ENCODE data around the gene TMEM80.
"Not testable (repeated sequence)": the region's sequence is repeated elsewhere in the genome, so short reads cannot be mapped to it uniquely, and the experiment has no call there.

Gene TMEM80

DNA sequence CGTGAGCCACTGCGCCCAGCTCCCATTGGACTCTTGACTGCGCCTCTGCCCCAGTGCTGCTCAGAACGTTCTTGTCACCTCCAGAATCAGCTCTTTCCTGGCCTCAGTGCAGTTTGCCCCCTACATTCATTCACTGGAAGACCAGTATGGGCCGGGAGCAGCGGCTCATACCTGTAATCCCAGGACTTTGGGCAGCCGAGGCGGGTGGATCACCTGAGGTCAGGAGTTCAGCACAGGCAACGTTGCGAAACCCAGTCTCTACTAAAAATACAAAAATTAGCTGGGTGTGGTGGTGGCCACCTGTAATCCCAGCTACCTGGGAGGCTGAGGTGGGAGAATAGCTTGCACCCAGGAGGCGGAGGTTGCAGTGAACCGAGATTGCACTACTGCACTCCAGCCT, 41.2 kb upstream of the TMEM80 start:
- H3K27me3 ChIP-seq (ENCODE audit: insufficient read depth, low read length, poor library complexity); H4K5ac ChIP-seq (ENCODE audit: low read length); H2BK15ac ChIP-seq (replicated peaks; ENCODE audit: low read depth); H3K56ac ChIP-seq (ENCODE audit: low read length); H4K8ac ChIP-seq (ENCODE audit: low read depth, low read length); H3K4me3 ChIP-seq (ENCODE audit: low read length); H2AK5ac ChIP-seq (ENCODE audit: low read length); H3K18ac ChIP-seq (ENCODE audit: low read length); DNase-seq; H3K4me1 ChIP-seq (ENCODE audit: control insufficient read depth, low read depth, low read length); H2BK120ac ChIP-seq (ENCODE audit: low read depth, low read length); H3K23ac ChIP-seq (ENCODE audit: low read length); H3K36me3 ChIP-seq (ENCODE audit: control insufficient read depth, insufficient read depth, low read length); H2BK5ac ChIP-seq (ENCODE audit: low read length); H3K79me1 ChIP-seq (ENCODE audit: low read length); H3K79me2 ChIP-seq (ENCODE audit: control insufficient read depth, insufficient read depth, low read length); H3K27ac ChIP-seq (ENCODE audit: low read depth, low read length); H3K9ac ChIP-seq (ENCODE audit: low read length); H3K4ac ChIP-seq (ENCODE audit: low read depth, low read length); H3K4me2 ChIP-seq (ENCODE audit: low read length): not testable (repeated sequence)
- WGBS (ENCODE audit: extremely low coverage, insufficient coverage, low lambda C conversion rate) = no CpG with 5 or more reads among the region's 12 CpGs

DNA sequence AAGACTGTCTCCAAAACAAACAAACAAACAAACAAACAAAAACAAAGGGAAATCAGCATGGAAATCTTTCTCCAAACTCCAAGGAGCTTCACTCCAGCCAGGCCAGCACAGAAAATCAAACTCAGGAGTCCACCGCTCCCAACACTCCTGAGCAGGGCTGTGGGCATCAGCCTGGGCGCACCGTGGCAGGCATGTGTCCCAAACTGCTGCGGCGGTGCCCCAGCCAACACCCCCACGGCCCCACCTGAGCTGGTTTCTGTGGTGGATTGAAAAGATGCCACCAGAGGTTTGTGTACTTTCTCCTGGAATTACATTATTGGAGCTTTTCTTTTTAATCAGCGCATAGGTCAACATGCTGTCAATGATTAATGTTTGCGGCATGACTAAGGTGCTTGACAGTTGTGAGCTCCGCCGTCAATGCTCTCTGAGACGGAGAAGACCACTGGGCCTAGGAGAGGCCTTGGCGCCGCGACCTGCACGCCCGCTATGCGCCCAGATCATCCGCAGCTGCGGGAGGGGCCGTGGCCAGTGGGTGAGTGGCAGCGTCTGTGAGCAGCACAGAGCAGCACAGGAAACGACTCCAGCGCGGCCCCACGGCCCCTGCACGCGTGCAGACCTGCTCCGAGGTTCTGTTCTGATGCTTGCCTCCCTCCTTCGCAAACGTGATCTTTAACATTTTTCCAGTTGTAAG, 40.4 kb upstream of the TMEM80 start:
- no peak overlapping the region for H3K9ac ChIP-seq (ENCODE audit: low read length)
- no peak for DNase-seq
- H3K23ac ChIP-seq (ENCODE audit: low read length) = no peak overlapping the region
- no peak overlapping the region for H3K4ac ChIP-seq (ENCODE audit: low read depth, low read length)
- no peaks in the 10 kb centered on the region for H3K79me1 ChIP-seq (ENCODE audit: low read length)
- no peak overlapping the region for H3K27ac ChIP-seq (ENCODE audit: low read depth, low read length)
- H4K5ac ChIP-seq (ENCODE audit: low read length) = no peak overlapping the region
- H2BK15ac ChIP-seq (replicated peaks; ENCODE audit: low read depth) = no peak overlapping the region
- no peak overlapping the region for H2BK5ac ChIP-seq (ENCODE audit: low read length)
- H3K56ac ChIP-seq (ENCODE audit: low read length) = no peak overlapping the region
- no peaks in the 10 kb centered on the region for H3K79me2 ChIP-seq (ENCODE audit: control insufficient read depth, insufficient read depth, low read length)
- no peaks in the 10 kb centered on the region for H3K27me3 ChIP-seq (ENCODE audit: insufficient read depth, low read length, poor library complexity)
- no peak overlapping the region for H3K4me2 ChIP-seq (ENCODE audit: low read length)
- H3K36me3 ChIP-seq (ENCODE audit: control insufficient read depth, insufficient read depth, low read length) = no peaks in the 10 kb centered on the region
- WGBS (ENCODE audit: extremely low coverage, insufficient coverage, low lambda C conversion rate) = no CpG with 5 or more reads among the region's 30 CpGs
- no peak overlapping the region for H4K8ac ChIP-seq (ENCODE audit: low read depth, low read length)
- H3K18ac ChIP-seq (ENCODE audit: low read length) = no peak overlapping the region
- no peak overlapping the region for H3K4me3 ChIP-seq (ENCODE audit: low read length)
- H2BK120ac ChIP-seq (ENCODE audit: low read depth, low read length) = no peak overlapping the region
- no peaks in the 10 kb centered on the region for H3K4me1 ChIP-seq (ENCODE audit: control insufficient read depth, low read depth, low read length)
- H2AK5ac ChIP-seq (ENCODE audit: low read length) = no peak overlapping the region

- no peak overlapping the region for H3K4ac ChIP-seq (ENCODE audit: low read depth, low read length)
- no peak overlapping the region for H3K9ac ChIP-seq (ENCODE audit: low read length)
- no peak overlapping the region for H3K4me3 ChIP-seq (ENCODE audit: low read length)
- H3K4me1 ChIP-seq (ENCODE audit: control insufficient read depth, low read depth, low read length) = no peaks in the 10 kb centered on the region
- no peak overlapping the region for H3K18ac ChIP-seq (ENCODE audit: low read length)
- no peak overlapping the region for H4K5ac ChIP-seq (ENCODE audit: low read length)
- no peak overlapping the region for H3K23ac ChIP-seq (ENCODE audit: low read length)
- H3K4me2 ChIP-seq (ENCODE audit: low read length) = no peak overlapping the region
- no peaks in the 10 kb centered on the region for H3K79me1 ChIP-seq (ENCODE audit: low read length)
- no peak overlapping the region for H2BK15ac ChIP-seq (replicated peaks; ENCODE audit: low read depth)
- no peak for DNase-seq
- H3K27me3 ChIP-seq (ENCODE audit: insufficient read depth, low read length, poor library complexity) = no peaks in the 10 kb centered on the region
- no peak overlapping the region for H2AK5ac ChIP-seq (ENCODE audit: low read length)
- no peak overlapping the region for H2BK120ac ChIP-seq (ENCODE audit: low read depth, low read length)
- no peaks in the 10 kb centered on the region for H3K79me2 ChIP-seq (ENCODE audit: control insufficient read depth, insufficient read depth, low read length)
- WGBS (ENCODE audit: extremely low coverage, insufficient coverage, low lambda C conversion rate) = no CpG with 5 or more reads among the region's 14 CpGs
- no peak overlapping the region for H2BK5ac ChIP-seq (ENCODE audit: low read length)
- H3K27ac ChIP-seq (ENCODE audit: low read depth, low read length) = no peak overlapping the region
- H4K8ac ChIP-seq (ENCODE audit: low read depth, low read length) = no peak overlapping the region
- no peaks in the 10 kb centered on the region for H3K36me3 ChIP-seq (ENCODE audit: control insufficient read depth, insufficient read depth, low read length)
- no peak overlapping the region for H3K56ac ChIP-seq (ENCODE audit: low read length)
Measured at GRCh38 chr11:656426-656825, 39.2 kb upstream of the TMEM80 start.

GRCh38 chr11:656866-657265, 38.8 kb upstream of the TMEM80 start:
- H3K4ac ChIP-seq (ENCODE audit: low read depth, low read length) = no peak overlapping the region
- no peak overlapping the region for H3K18ac ChIP-seq (ENCODE audit: low read length)
- WGBS (ENCODE audit: extremely low coverage, insufficient coverage, low lambda C conversion rate) = no CpG with 5 or more reads among the region's 7 CpGs
- no peaks in the 10 kb centered on the region for H3K4me1 ChIP-seq (ENCODE audit: control insufficient read depth, low read depth, low read length)
- H2BK5ac ChIP-seq (ENCODE audit: low read length) = no peak overlapping the region
- H4K5ac ChIP-seq (ENCODE audit: low read length) = no peak overlapping the region
- no peaks in the 10 kb centered on the region for H3K27me3 ChIP-seq (ENCODE audit: insufficient read depth, low read length, poor library complexity)
- H3K9ac ChIP-seq (ENCODE audit: low read length) = no peak overlapping the region
- no peak overlapping the region for H3K23ac ChIP-seq (ENCODE audit: low read length)
- no peak overlapping the region for H2AK5ac ChIP-seq (ENCODE audit: low read length)
- no peaks in the 10 kb centered on the region for H3K79me1 ChIP-seq (ENCODE audit: low read length)
- no peaks in the 10 kb centered on the region for H3K36me3 ChIP-seq (ENCODE audit: control insufficient read depth, insufficient read depth, low read length)
- no peak overlapping the region for H3K27ac ChIP-seq (ENCODE audit: low read depth, low read length)
- H2BK15ac ChIP-seq (replicated peaks; ENCODE audit: low read depth) = no peak overlapping the region
- no peak overlapping the region for H3K4me3 ChIP-seq (ENCODE audit: low read length)
- no peak overlapping the region for H3K56ac ChIP-seq (ENCODE audit: low read length)
- no peaks in the 10 kb centered on the region for H3K79me2 ChIP-seq (ENCODE audit: control insufficient read depth, insufficient read depth, low read length)
- no peak overlapping the region for H2BK120ac ChIP-seq (ENCODE audit: low read depth, low read length)
- no peak for DNase-seq
- H3K4me2 ChIP-seq (ENCODE audit: low read length) = no peak overlapping the region
- no peak overlapping the region for H4K8ac ChIP-seq (ENCODE audit: low read depth, low read length)

DNA sequence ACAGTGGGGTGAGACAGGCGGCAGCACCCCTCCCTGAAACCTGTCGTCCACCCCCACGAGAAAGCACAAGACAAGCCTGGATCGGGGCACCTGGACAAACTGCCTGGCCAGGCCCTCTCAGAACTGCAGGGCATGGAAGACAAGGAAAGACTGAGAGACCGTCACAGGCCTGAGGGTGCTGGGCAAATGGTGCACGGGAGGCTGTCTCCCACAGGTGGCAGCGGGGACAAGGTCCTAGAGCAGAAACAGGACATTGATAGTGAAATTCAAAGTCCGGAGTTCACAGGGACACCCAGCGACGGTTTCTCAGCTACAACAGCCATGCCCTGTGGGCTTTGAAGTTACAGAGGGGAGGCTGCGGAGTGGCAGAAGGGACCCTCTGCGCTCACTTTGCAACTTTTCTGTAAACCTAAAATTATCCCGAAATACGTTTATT, 37.9 kb upstream of the TMEM80 start:
- Histone ChIP-seq H4K8ac (ENCODE audit: low read depth, low read length) (no peak overlapping the region), H3K56ac (ENCODE audit: low read length) (no peak overlapping the region), H3K79me2 (ENCODE audit: control insufficient read depth, insufficient read depth, low read length) (peaks cover 2% of the 10 kb centered on the region), H3K36me3 (ENCODE audit: control insufficient read depth, insufficient read depth, low read length) (no peaks in the 10 kb centered on the region), H3K27ac (ENCODE audit: low read depth, low read length) (no peak overlapping the region), H2BK15ac (replicated peaks; ENCODE audit: low read depth) (no peak overlapping the region), H3K4me1 (ENCODE audit: control insufficient read depth, low read depth, low read length) (no peaks in the 10 kb centered on the region), H3K9ac (ENCODE audit: low read length) (no peak overlapping the region), H2BK5ac (ENCODE audit: low read length) (no peak overlapping the region), H3K23ac (ENCODE audit: low read length) (no peak overlapping the region), H3K27me3 (ENCODE audit: insufficient read depth, low read length, poor library complexity) (no peaks in the 10 kb centered on the region), H3K4me3 (ENCODE audit: low read length) (no peak overlapping the region), H3K4ac (ENCODE audit: low read depth, low read length) (no peak overlapping the region), H3K79me1 (ENCODE audit: low read length) (peaks cover 2% of the 10 kb centered on the region), H3K4me2 (ENCODE audit: low read length) (no peak overlapping the region), H3K18ac (ENCODE audit: low read length) (no peak overlapping the region), H2AK5ac (ENCODE audit: low read length) (no peak overlapping the region), H2BK120ac (ENCODE audit: low read depth, low read length) (no peak overlapping the region), H4K5ac (ENCODE audit: low read length) (no peak overlapping the region)
- no CpG with 5 or more reads among the region's 14 CpGs for WGBS (ENCODE audit: extremely low coverage, insufficient coverage, low lambda C conversion rate)
- no peak for DNase-seq

- Histone ChIP-seq H2BK15ac (replicated peaks; ENCODE audit: low read depth) (no peak overlapping the region), H3K27me3 (ENCODE audit: insufficient read depth, low read length, poor library complexity) (no peaks in the 10 kb centered on the region), H3K4ac (ENCODE audit: low read depth, low read length) (no peak overlapping the region), H2AK5ac (ENCODE audit: low read length) (no peak overlapping the region), H3K79me1 (ENCODE audit: low read length) (peaks cover 2% of the 10 kb centered on the region), H3K23ac (ENCODE audit: low read length) (no peak overlapping the region), H2BK5ac (ENCODE audit: low read length) (no peak overlapping the region), H3K27ac (ENCODE audit: low read depth, low read length) (no peak overlapping the region), H3K36me3 (ENCODE audit: control insufficient read depth, insufficient read depth, low read length) (no peaks in the 10 kb centered on the region), H4K5ac (ENCODE audit: low read length) (no peak overlapping the region), H3K79me2 (ENCODE audit: control insufficient read depth, insufficient read depth, low read length) (peaks cover 2% of the 10 kb centered on the region), H4K8ac (ENCODE audit: low read depth, low read length) (no peak overlapping the region), H3K4me2 (ENCODE audit: low read length) (no peak overlapping the region), H3K18ac (ENCODE audit: low read length) (no peak overlapping the region), H2BK120ac (ENCODE audit: low read depth, low read length) (no peak overlapping the region), H3K56ac (ENCODE audit: low read length) (no peak overlapping the region), H3K4me3 (ENCODE audit: low read length) (no peak overlapping the region), H3K4me1 (ENCODE audit: control insufficient read depth, low read depth, low read length) (no peaks in the 10 kb centered on the region), H3K9ac (ENCODE audit: low read length) (no peak overlapping the region)
- WGBS (ENCODE audit: extremely low coverage, insufficient coverage, low lambda C conversion rate) = no CpG with 5 or more reads among the region's 16 CpGs
- DNase-seq = no peak
Measured at GRCh38 chr11:659532-660085, 36.0 kb upstream of the TMEM80 start.
